MM.1S (cell line): ENCODE results near the gene TSPAN31.

Experiments used
- DNase-seq: peaks from one replicate; pipeline ENCODE4 v3.0.0-alpha.2; 2015
- H2AFZ ChIP-seq: fragments of 300-600 bp; sonication (generic); 2 replicates; pipeline ENCODE4 v1.6.0; 2016; ENCODE audit warnings: antibody characterized with exemption, low read length
- H3F3A ChIP-seq: fragments of 300-600 bp; sonication (generic); 2 replicates; pipeline ENCODE4 v1.6.1; 2016; ENCODE audit warnings: mild to moderate bottlenecking, antibody characterized with exemption, low read length, moderate library complexity, mixed read lengths; ENCODE audit not compliant: insufficient read depth
- H3K27ac ChIP-seq: fragments of 300-600 bp; sonication (generic); 2 replicates; pipeline ENCODE4 v1.5.1; 2016; ENCODE audit warnings: mild to moderate bottlenecking, low read length
- H3K27me3 ChIP-seq: fragments of 300-600 bp; sonication (generic); replicated peaks from 2 replicates; pipeline ENCODE4 v1.6.0; 2016; ENCODE audit warnings: low read length; ENCODE audit not compliant: insufficient read depth
- H3K36me3 ChIP-seq: fragments of 300-600 bp; sonication (generic); replicated peaks from 2 replicates; pipeline ENCODE4 v1.6.1; 2016; ENCODE audit warnings: mild to moderate bottlenecking, low read length, mixed read lengths; ENCODE audit not compliant: insufficient read depth
- H3K4me1 ChIP-seq: fragments of 300-600 bp; sonication (generic); 2 replicates; pipeline ENCODE4 v1.6.1; 2016; ENCODE audit warnings: low read length, mixed read lengths
- H3K4me2 ChIP-seq: fragments of 300-600 bp; sonication (generic); 2 replicates; pipeline ENCODE4 v1.6.0; 2016; ENCODE audit warnings: low read depth, low read length
- H3K4me3 ChIP-seq: fragments of 300-600 bp; sonication (generic); 2 replicates; pipeline ENCODE4 v1.5.1; 2016; ENCODE audit warnings: low read length, mixed read lengths
- H3K79me2 ChIP-seq: fragments of 300-600 bp; sonication (generic); 2 replicates; pipeline ENCODE4 v1.6.1; 2016; ENCODE audit warnings: mixed run types, low read length, mixed read lengths
- H3K9ac ChIP-seq: fragments of 300-600 bp; sonication (generic); 2 replicates; pipeline ENCODE4 v1.6.1; 2016; ENCODE audit warnings: low read length, mixed read lengths
- H3K9me2 ChIP-seq: fragments of 300-600 bp; sonication (generic); replicated peaks from 2 replicates; pipeline ENCODE4 v1.6.1; 2016; ENCODE audit warnings: mild to moderate bottlenecking, low read length, mixed read lengths; ENCODE audit not compliant: insufficient read depth
- H3K9me3 ChIP-seq: fragments of 300-600 bp; sonication (generic); replicated peaks from 2 replicates; pipeline ENCODE4 v1.6.1; 2016; ENCODE audit warnings: mild to moderate bottlenecking, low read length, mixed read lengths; ENCODE audit not compliant: insufficient read depth
- H4K20me1 ChIP-seq: fragments of 300-600 bp; sonication (generic); 2 replicates; pipeline ENCODE4 v1.6.1; 2016; ENCODE audit warnings: mild to moderate bottlenecking, low read length, moderate library complexity, mixed read lengths; ENCODE audit not compliant: insufficient read depth
- CTCF ChIP-seq: fragments of 300-600 bp; sonication (generic); IDR thresholded peaks from 2 replicates; pipeline ENCODE4 v1.5.1; 2016; ENCODE audit warnings: antibody characterized with exemption, low read length, mixed read lengths
- EZH2 ChIP-seq: fragments of 300-600 bp; sonication (generic); optimal IDR thresholded peaks from 2 replicates; pipeline ENCODE3; 2017; ENCODE audit warnings: low read depth, mild to moderate bottlenecking, antibody characterized with exemption, low read length, mixed read lengths
- EZH2phosphoT487 ChIP-seq: fragments of 300-600 bp; sonication (generic); IDR thresholded peaks from 2 replicates; pipeline ENCODE4 v1.6.1; 2018; ENCODE audit warnings: antibody characterized with exemption, low read length

The TSPAN31 gene

GRCh38 chr12:57775044-57775443 is 30.2 kb downstream of the TSPAN31 start:
- Histone ChIP-seq H3K4me1 (0 out of 2 replicates have a peak, but pooled peaks cover 4% of the 10 kb centered on the region), H3K9ac (no peak overlapping the region), H3F3A (peaks cover 4% of the 10 kb centered on the region; the same call in 1 of the 2 replicates), H2AFZ (no peak overlapping the region), H3K9me3 (no peaks in the 10 kb centered on the region), H3K9me2 (no peaks in the 10 kb centered on the region), H3K36me3 (no peaks in the 10 kb centered on the region; the same call in 1 of the 2 replicates), H4K20me1 (no peaks in the 10 kb centered on the region), H3K4me2 (no peak overlapping the region), H3K4me3 (no peak overlapping the region), H3K27me3 (no peaks in the 10 kb centered on the region), H3K79me2 (peaks cover 12% of the 10 kb centered on the region), H3K27ac (no peak overlapping the region)
- no peak for TF ChIP-seq CTCF
- no peak for TF ChIP-seq EZH2
- TF ChIP-seq EZH2phosphoT487, result no peak
- DNase-seq, result no peak

GRCh38 chr12:57775563-57776246 is 30.9 kb downstream of the TSPAN31 start:
- no peak overlapping the region for H2AFZ ChIP-seq
- H4K20me1 ChIP-seq, result no peaks in the 10 kb centered on the region
- no peaks in the 10 kb centered on the region for H3K27me3 ChIP-seq
- peaks cover 8% of the 10 kb centered on the region for H3K79me2 ChIP-seq
- no peaks in the 10 kb centered on the region for H3K36me3 ChIP-seq
- peak; percentile 27 for DNase-seq
- no peaks in the 10 kb centered on the region for H3K9me3 ChIP-seq
- H3K4me1 ChIP-seq, result 0 out of 2 replicates have a peak, but pooled peaks cover 4% of the 10 kb centered on the region
- H3K27ac ChIP-seq, result no peak overlapping the region
- H3K9ac ChIP-seq, result no peak overlapping the region
- H3K4me2 ChIP-seq, result no peak overlapping the region
- H3F3A ChIP-seq, result peaks cover 4% of the 10 kb centered on the region; the same call in 1 of the 2 replicates
- no peak for TF ChIP-seq EZH2
- no peak for TF ChIP-seq EZH2phosphoT487
- peak; percentile 26 for TF ChIP-seq CTCF
- no peaks in the 10 kb centered on the region for H3K9me2 ChIP-seq
- no peak overlapping the region for H3K4me3 ChIP-seq

- no peaks in the 10 kb centered on the region for H3K36me3 ChIP-seq
- no peaks in the 10 kb centered on the region for H4K20me1 ChIP-seq
- peaks cover 4% of the 10 kb centered on the region; the same call in 1 of the 2 replicates for H3F3A ChIP-seq
- no peaks in the 10 kb centered on the region for H3K9me2 ChIP-seq
- H3K9me3 ChIP-seq, result no peaks in the 10 kb centered on the region
- no peaks in the 10 kb centered on the region for H3K4me1 ChIP-seq
- H3K79me2 ChIP-seq, result peaks cover 3% of the 10 kb centered on the region
- H3K27ac ChIP-seq, result no peak overlapping the region
- H2AFZ ChIP-seq, result no peak overlapping the region
- TF ChIP-seq EZH2phosphoT487 (no peak), CTCF (no peak), EZH2 (no peak)
- no peak overlapping the region for H3K4me3 ChIP-seq
- no peaks in the 10 kb centered on the region for H3K27me3 ChIP-seq
- DNase-seq, result no peak
- no peak overlapping the region for H3K9ac ChIP-seq
- no peak overlapping the region for H3K4me2 ChIP-seq
Measured at GRCh38 chr12:57776247-57776587, 31.4 kb downstream of the TSPAN31 start.
